Neural cell (in vitro differentiated cells): ENCODE data around the gene RDH8. TPM values are rescaled to one million over a fixed set of nuclear protein-coding genes. Genes with fewer than 3 reads are reported as not detected.

Source experiments
- H2AFZ ChIP-seq: fragments of 200-600, 300-800 bp; sonication (generic), shearing (Covaris generic); 2 replicates; pipeline ENCODE4 v1.6.0; 2014; ENCODE audit warnings: low read depth, mild to moderate bottlenecking, antibody characterized with exemption, low read length, moderate library complexity
- H3F3A ChIP-seq: fragments of 200-600 bp; shearing (Covaris generic); 2 replicates; pipeline ENCODE4 v1.6.1; 2016; ENCODE audit warnings: mild to moderate bottlenecking, moderate library complexity, mixed read lengths, antibody characterized with exemption, low read length; ENCODE audit not compliant: insufficient read depth, poor library complexity, severe bottlenecking
- H3K27ac ChIP-seq: fragments of 200-600, 300-800 bp; sonication (generic), shearing (Covaris generic); 2 replicates; pipeline ENCODE4 v1.5.1; 2014; ENCODE audit warnings: mild to moderate bottlenecking, low read length, moderate library complexity
- H3K27me3 ChIP-seq: fragments of 300-800, 200-600 bp; sonication (generic), shearing (Covaris generic); 2 replicates; pipeline ENCODE4 v1.6.0; 2014; ENCODE audit warnings: mild to moderate bottlenecking, low read depth, low read length, moderate library complexity; ENCODE audit not compliant: insufficient read depth
- H3K36me3 ChIP-seq: fragments of 300-800, 200-600 bp; sonication (generic), shearing (Covaris generic); 2 replicates; pipeline ENCODE4 v1.5.1; 2014; ENCODE audit warnings: mild to moderate bottlenecking, antibody characterized with exemption, low read length, moderate library complexity; ENCODE audit not compliant: insufficient read depth
- H3K4me2 ChIP-seq: fragments of 300-800, 200-600 bp; sonication (generic), shearing (Covaris generic); 2 replicates; pipeline ENCODE4 v1.6.0; 2014; ENCODE audit warnings: mild to moderate bottlenecking, low read length
- H3K4me3 ChIP-seq: fragments of 300-800, 200-600 bp; sonication (generic), shearing (Covaris generic); 2 replicates; pipeline ENCODE4 v1.5.1; 2014; ENCODE audit warnings: mild to moderate bottlenecking, low read length, moderate library complexity
- H3K79me2 ChIP-seq: fragments of 200-600 bp; shearing (Covaris generic); replicated peaks from 2 replicates; pipeline ENCODE4 v1.6.0; 2014; ENCODE audit warnings: mild to moderate bottlenecking, low read length, moderate library complexity; ENCODE audit not compliant: insufficient read depth
- H3K9ac ChIP-seq: fragments of 300-800, 200-600 bp; sonication (generic), shearing (Covaris generic); 2 replicates; pipeline ENCODE4 v1.6.1; 2016; ENCODE audit warnings: mild to moderate bottlenecking, low read length, mixed read lengths
- H3K9me2 ChIP-seq: fragments of 200-600 bp; shearing (Covaris generic); 2 replicates; pipeline ENCODE4 v1.6.1; 2016; ENCODE audit warnings: mild to moderate bottlenecking, low read length, mixed read lengths; ENCODE audit not compliant: insufficient read depth
- H3K9me3 ChIP-seq: fragments of 200-600, 300-800 bp; sonication (generic), shearing (Covaris generic); 2 replicates; pipeline ENCODE4 v1.6.1; 2016; ENCODE audit warnings: mild to moderate bottlenecking, mixed run types, low read length, moderate library complexity, mixed read lengths
- H4K20me1 ChIP-seq: fragments of 200-600 bp; shearing (Covaris generic); 2 replicates; pipeline ENCODE4 v1.6.1; 2016; ENCODE audit warnings: mild to moderate bottlenecking, mixed run types; ENCODE audit not compliant: insufficient read depth
- CTCF ChIP-seq: fragments of 450-650 bp; IDR thresholded peaks from 2 replicates; pipeline ENCODE4 v1.5.1; 2014; ENCODE audit warnings: antibody characterized with exemption, mild to moderate bottlenecking, moderate library complexity; ENCODE audit not compliant: poor library complexity, severe bottlenecking
- EP300 ChIP-seq: fragments of 450-650 bp; conservative IDR thresholded peaks from 2 replicates; pipeline ENCODE4 v1.6.1; 2014; ENCODE audit warnings: antibody characterized with exemption, mild to moderate bottlenecking, moderate library complexity; ENCODE audit not compliant: poor library complexity, severe bottlenecking
- EZH2 ChIP-seq: fragments of 200-600, 300-800 bp; shearing (Covaris generic), sonication (generic); IDR thresholded peaks from 2 replicates; pipeline ENCODE4 v1.6.1; 2014; ENCODE audit warnings: antibody characterized with exemption, low read length, borderline replicate concordance, mild to moderate bottlenecking; ENCODE audit not compliant: insufficient read depth, poor library complexity, severe bottlenecking
- MXI1 ChIP-seq: fragments of 450-650 bp; conservative IDR thresholded peaks from 2 replicates; pipeline ENCODE4 v1.6.1; 2014; ENCODE audit warnings: antibody characterized with exemption, mild to moderate bottlenecking; ENCODE audit not compliant: poor library complexity, severe bottlenecking
- POLR2AphosphoS5 ChIP-seq: IDR thresholded peaks from 2 replicates; pipeline ENCODE4 v1.6.1; 2012
- RAD21 ChIP-seq: fragments of 450-650 bp; conservative IDR thresholded peaks from 2 replicates; pipeline ENCODE4 v1.6.1; 2014; ENCODE audit warnings: antibody characterized with exemption, mild to moderate bottlenecking, moderate library complexity
- SMC3 ChIP-seq: fragments of 450-650 bp; conservative IDR thresholded peaks from 2 replicates; pipeline ENCODE4 v1.6.1; 2014; ENCODE audit warnings: antibody characterized with exemption, mild to moderate bottlenecking, moderate library complexity; ENCODE audit not compliant: poor library complexity
- TAF1 ChIP-seq: IDR thresholded peaks from 2 replicates; pipeline ENCODE4 v1.6.1; 2012; ENCODE audit warnings: low read depth
- polyA plus RNA-seq: library from polyadenylated mRNA; depleted of rRNA; stranded (reverse); fragments of >200 nt; gene quantifications from 2 replicates; pipeline ENCODE4 v1.2.3, GENCODE V29; 2014
- TF ChIP-seq, protein P1 (sequence below): IDR thresholded peaks from 2 replicates; pipeline ENCODE4 v1.6.1; 2012; ENCODE audit warnings: borderline replicate concordance

The RDH8 gene
- polyA plus RNA-seq, 1 donor from 2014 or later = not detected

- H3K4me3 ChIP-seq = no peak overlapping the region
- H3F3A ChIP-seq = no peaks in the 10 kb centered on the region
- no peak overlapping the region for H3K4me2 ChIP-seq
- H2AFZ ChIP-seq = no peak overlapping the region
- H3K79me2 ChIP-seq = no peaks in the 10 kb centered on the region
- no peak overlapping the region for H3K27ac ChIP-seq
- no peaks in the 10 kb centered on the region for H3K27me3 ChIP-seq
- no peak for TF ChIP-seq TAF1
- TF ChIP-seq SMC3 = no peak
- TF ChIP-seq EZH2 = no peak
- TF ChIP-seq EP300 = no peak
- TF ChIP-seq POLR2AphosphoS5 = no peak
- TF ChIP-seq CTCF = no peak
- no peak for TF ChIP-seq RAD21
- TF ChIP-seq MXI1 = no peak
- TF ChIP-seq, protein P1, sequence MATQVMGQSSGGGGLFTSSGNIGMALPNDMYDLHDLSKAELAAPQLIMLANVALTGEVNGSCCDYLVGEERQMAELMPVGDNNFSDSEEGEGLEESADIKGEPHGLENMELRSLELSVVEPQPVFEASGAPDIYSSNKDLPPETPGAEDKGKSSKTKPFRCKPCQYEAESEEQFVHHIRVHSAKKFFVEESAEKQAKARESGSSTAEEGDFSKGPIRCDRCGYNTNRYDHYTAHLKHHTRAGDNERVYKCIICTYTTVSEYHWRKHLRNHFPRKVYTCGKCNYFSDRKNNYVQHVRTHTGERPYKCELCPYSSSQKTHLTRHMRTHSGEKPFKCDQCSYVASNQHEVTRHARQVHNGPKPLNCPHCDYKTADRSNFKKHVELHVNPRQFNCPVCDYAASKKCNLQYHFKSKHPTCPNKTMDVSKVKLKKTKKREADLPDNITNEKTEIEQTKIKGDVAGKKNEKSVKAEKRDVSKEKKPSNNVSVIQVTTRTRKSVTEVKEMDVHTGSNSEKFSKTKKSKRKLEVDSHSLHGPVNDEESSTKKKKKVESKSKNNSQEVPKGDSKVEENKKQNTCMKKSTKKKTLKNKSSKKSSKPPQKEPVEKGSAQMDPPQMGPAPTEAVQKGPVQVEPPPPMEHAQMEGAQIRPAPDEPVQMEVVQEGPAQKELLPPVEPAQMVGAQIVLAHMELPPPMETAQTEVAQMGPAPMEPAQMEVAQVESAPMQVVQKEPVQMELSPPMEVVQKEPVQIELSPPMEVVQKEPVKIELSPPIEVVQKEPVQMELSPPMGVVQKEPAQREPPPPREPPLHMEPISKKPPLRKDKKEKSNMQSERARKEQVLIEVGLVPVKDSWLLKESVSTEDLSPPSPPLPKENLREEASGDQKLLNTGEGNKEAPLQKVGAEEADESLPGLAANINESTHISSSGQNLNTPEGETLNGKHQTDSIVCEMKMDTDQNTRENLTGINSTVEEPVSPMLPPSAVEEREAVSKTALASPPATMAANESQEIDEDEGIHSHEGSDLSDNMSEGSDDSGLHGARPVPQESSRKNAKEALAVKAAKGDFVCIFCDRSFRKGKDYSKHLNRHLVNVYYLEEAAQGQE = no peak
- no peaks in the 10 kb centered on the region for H4K20me1 ChIP-seq
- peaks cover 5% of the 10 kb centered on the region for H3K9me3 ChIP-seq
- no peak overlapping the region for H3K9ac ChIP-seq
- H3K36me3 ChIP-seq = no peaks in the 10 kb centered on the region
- no peaks in the 10 kb centered on the region for H3K9me2 ChIP-seq
Measured at GRCh38 chr19:10037809-10038208, 24.5 kb downstream of the RDH8 start.

GRCh38 chr19:10043286-10043927 is 30.1 kb downstream of the RDH8 start:
- Histone ChIP-seq H3K27me3 (no peaks in the 10 kb centered on the region), H3K4me3 (no peak overlapping the region), H3K9me2 (no peaks in the 10 kb centered on the region), H3K9me3 (peaks cover 13% of the 10 kb centered on the region), H3F3A (no peaks in the 10 kb centered on the region), H4K20me1 (no peaks in the 10 kb centered on the region), H2AFZ (no peak overlapping the region), H3K4me2 (no peak overlapping the region), H3K9ac (no peak overlapping the region), H3K27ac (no peak overlapping the region), H3K36me3 (no peaks in the 10 kb centered on the region), H3K79me2 (no peaks in the 10 kb centered on the region)
- TF ChIP-seq POLR2AphosphoS5 (no peak), RAD21 (no peak), CTCF (no peak), MXI1 (no peak), EZH2 (no peak), EP300 (no peak), SMC3 (no peak), TAF1 (no peak)
- TF ChIP-seq, protein P1 = no peak
